ENCODE measurements around the gene ZNF442. TPM values are rescaled to one million over a fixed set of nuclear protein-coding genes. Genes with fewer than 3 reads are reported as not detected.
"Not testable (repeated sequence)": the region's sequence is repeated elsewhere in the genome, so short reads cannot be mapped to it uniquely, and the experiment has no call there.

The ZNF442 gene
- total RNA-seq, 1 experiment from 2014 or later = 3.1 TPM

DNA sequence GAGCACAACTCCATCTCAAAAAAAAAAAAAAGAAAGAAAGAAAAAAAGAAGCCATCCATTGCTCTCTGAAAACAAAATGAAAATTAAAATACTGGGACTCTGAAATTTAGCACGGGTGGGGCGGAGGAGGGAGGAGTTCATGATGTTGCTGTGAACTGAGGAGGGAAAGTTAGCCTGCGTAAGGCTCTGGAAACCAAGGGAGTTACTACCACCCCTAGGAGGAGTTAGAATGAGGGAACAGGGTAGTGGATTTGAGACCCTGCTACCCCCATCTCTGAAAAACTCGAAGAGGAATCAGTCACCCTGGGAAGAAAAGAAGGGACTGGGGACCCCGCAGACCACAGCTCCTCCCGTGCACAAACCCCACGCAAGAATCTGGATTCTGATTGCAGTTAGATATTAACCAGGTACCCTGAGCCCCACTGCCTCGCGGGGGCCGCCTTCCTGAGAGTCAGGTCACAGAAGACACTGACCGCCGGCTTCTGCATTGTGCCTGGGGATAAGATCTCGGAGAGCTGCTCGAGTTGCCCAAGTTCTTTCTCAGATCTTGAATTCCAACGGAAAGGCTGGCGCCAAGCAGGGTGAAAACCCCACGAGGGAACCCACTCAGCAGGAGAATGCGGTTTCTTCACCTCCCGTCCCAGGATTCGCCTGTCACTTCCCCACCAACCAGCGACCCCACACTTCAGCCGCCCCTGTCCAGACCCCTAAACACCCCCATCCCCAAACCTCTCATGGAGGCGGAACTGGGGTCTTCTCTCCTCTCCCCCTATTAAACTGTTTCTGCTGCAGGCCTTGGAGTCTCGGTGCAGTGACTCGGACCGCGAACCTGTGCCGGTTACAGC lies 870 bp downstream of the ZNF442 start:
- intact Hi-C loops (cut with micrococcal nuclease; ENCODE audit: unreplicated experiment) = loop anchor here (1.0 to 2.0 kb wide), 3 partner anchors 31 to 77 kb away; partner anchors contain the start of genes ZNF44, ZNF443 and ZNF563

DNA sequence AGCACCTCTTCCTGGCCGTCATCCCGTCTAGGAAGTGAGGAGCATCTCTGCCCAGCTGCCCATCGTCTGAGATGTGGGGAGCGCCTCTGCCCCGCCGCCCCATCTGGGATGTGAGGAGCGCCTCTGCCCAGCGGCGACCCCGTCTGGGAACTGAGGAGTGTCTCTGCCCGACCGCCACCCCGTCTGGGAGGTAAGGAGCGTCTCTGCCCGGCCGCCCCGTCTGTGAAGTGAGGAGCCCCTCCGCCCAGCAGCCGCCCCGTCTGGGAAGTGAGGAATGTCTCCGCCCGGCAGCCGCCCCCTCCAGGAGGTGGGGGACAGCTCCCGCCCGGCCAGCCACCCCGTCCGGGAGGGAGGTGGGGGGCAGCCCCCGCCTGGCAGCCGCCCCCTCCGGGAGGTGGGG lies 3.2 kb downstream of the ZNF442 start:
- H3K9me3 Mint-ChIP-seq (ENCODE audit: unreplicated experiment); H3K4me1 ChIP-seq; BruUV-seq (replicated peaks); intact Hi-C loops (cut with micrococcal nuclease; ENCODE audit: unreplicated experiment); H3K36me3 ChIP-seq (ENCODE audit: control insufficient read depth, insufficient read depth, low read length); CTCF ChIA-PET; H3K9me3 ChIP-seq; H3K27me3 ChIP-seq (replicated peaks; ENCODE audit: control insufficient read depth, insufficient read depth, low read length); H3K27ac Mint-ChIP-seq (ENCODE audit: unreplicated experiment); H3K4me3 Mint-ChIP-seq (ENCODE audit: unreplicated experiment); H3K4me3 ChIP-seq (ENCODE audit: low read depth, low read length); H3K27me3 Mint-ChIP-seq (ENCODE audit: insufficient read depth, unreplicated experiment); H3K4me1 Mint-ChIP-seq (ENCODE audit: low read depth, unreplicated experiment); POLR2A ChIA-PET; DNase-seq: not testable (repeated sequence)
- H3K36me3 Mint-ChIP-seq (ENCODE audit: insufficient read depth, unreplicated experiment) = peaks cover 18% of the 10 kb centered on the region

More for the DNA sequence above, 870 bp downstream of the ZNF442 start:
- H3K27me3 ChIP-seq (replicated peaks; ENCODE audit: control insufficient read depth, insufficient read depth, low read length) = no peaks in the 10 kb centered on the region
- Mint-ChIP-seq H3K36me3 (ENCODE audit: insufficient read depth, unreplicated experiment) (peaks cover 18% of the 10 kb centered on the region), H3K4me3 (ENCODE audit: unreplicated experiment) (peak overlapping the region; percentile 95), H3K4me1 (ENCODE audit: low read depth, unreplicated experiment) (no peaks in the 10 kb centered on the region), H3K27ac (ENCODE audit: unreplicated experiment) (peak overlapping the region; percentile 93), H3K9me3 (ENCODE audit: unreplicated experiment) (no peaks in the 10 kb centered on the region), H3K27me3 (ENCODE audit: insufficient read depth, unreplicated experiment) (no peaks in the 10 kb centered on the region)
- peak overlapping the region; percentile 73 for H3K4me3 ChIP-seq (ENCODE audit: low read depth, low read length)
- ChIA-PET CTCF (interaction anchor here (0.6 to 1.5 kb wide), 9 partner anchors 10 to 567 kb away, joined by 3 to 9 read pairs (median 5); partner anchors contain the start of genes ZNF136, ZNF20, ZNF44 and ZNF491), POLR2A (interaction anchor here (0.6 to 1.8 kb wide), 2 partner anchors 32 to 224 kb away, joined by 4 to 18 read pairs; partner anchors contain the start of genes ZNF20 and ZNF563)
- BruUV-seq (replicated peaks) = TSS peak; percentile 65
- H3K4me1 ChIP-seq = no peaks in the 10 kb centered on the region
- peaks cover 17% of the 10 kb centered on the region for H3K9me3 ChIP-seq
- DNase-seq = peak in 1 of 2 experiments; percentile 4
- no peak for TF ChIP-seq CTCF (IDR thresholded peaks at IDR 0.05; ENCODE audit: insufficient read depth in 1 of 2, low read depth in 1 of 2, low read length in 1 of 2, severe bottlenecking in 1 of 2, unreplicated experiment in 1 of 2)
- no peaks in the 10 kb centered on the region for H3K36me3 ChIP-seq (ENCODE audit: control insufficient read depth, insufficient read depth, low read length)

- ChIA-PET POLR2A (no interaction called here), CTCF (no interaction called here)
- H3K9me3 ChIP-seq = peaks cover 13% of the 10 kb centered on the region
- no peaks in the 10 kb centered on the region for H3K27me3 Mint-ChIP-seq (ENCODE audit: insufficient read depth, unreplicated experiment)
- peaks cover 11% of the 10 kb centered on the region for H3K36me3 Mint-ChIP-seq (ENCODE audit: insufficient read depth, unreplicated experiment)
- H3K27me3 ChIP-seq (replicated peaks; ENCODE audit: control insufficient read depth, insufficient read depth, low read length) = no peaks in the 10 kb centered on the region
- no peak overlapping the region for H3K27ac Mint-ChIP-seq (ENCODE audit: unreplicated experiment)
- no peak overlapping the region for H3K4me3 Mint-ChIP-seq (ENCODE audit: unreplicated experiment)
- no peak for DNase-seq
- intact Hi-C loops (cut with micrococcal nuclease; ENCODE audit: unreplicated experiment) = no loop called here
- TF ChIP-seq CTCF (IDR thresholded peaks at IDR 0.05; ENCODE audit: insufficient read depth in 1 of 2, low read depth in 1 of 2, low read length in 1 of 2, severe bottlenecking in 1 of 2, unreplicated experiment in 1 of 2) = no peak
- H3K36me3 ChIP-seq (ENCODE audit: control insufficient read depth, insufficient read depth, low read length) = no peaks in the 10 kb centered on the region
- no peaks in the 10 kb centered on the region for H3K4me1 ChIP-seq
- H3K4me3 ChIP-seq (ENCODE audit: low read depth, low read length) = no peak overlapping the region
- no TSS peak for BruUV-seq (replicated peaks)
- peaks cover 39% of the 10 kb centered on the region for H3K9me3 Mint-ChIP-seq (ENCODE audit: unreplicated experiment)
- no peaks in the 10 kb centered on the region for H3K4me1 Mint-ChIP-seq (ENCODE audit: low read depth, unreplicated experiment)
Measured at GRCh38 chr19:12353375-12353774, 12.1 kb downstream of the ZNF442 start.

Data from Caco-2 (cell line).